A673 (cell line): ENCODE measurements around the gene KLHL14.

Experiments
- CTCF ChIP-seq: fragments of 300-800, 200-600 bp; sonication (generic); conservative IDR thresholded peaks from 2 replicates; pipeline ENCODE4 v1.5.1; 2017; ENCODE audit warnings: low read depth, mild to moderate bottlenecking, antibody characterized with exemption, low read length, moderate library complexity, mixed read lengths
- EZH2 ChIP-seq: fragments of 200-600 bp; sonication (generic); IDR thresholded peaks from 2 replicates; pipeline ENCODE4 v1.6.1; 2017; ENCODE audit warnings: borderline replicate concordance, low read depth, mild to moderate bottlenecking, mixed read lengths, antibody characterized with exemption, low read length; ENCODE audit not compliant: poor library complexity, severe bottlenecking

- TF ChIP-seq EZH2, result no peak
- no peak for TF ChIP-seq CTCF
Observed at GRCh38 chr18:32684096-32684495, 88.7 kb downstream of the KLHL14 start.
